H1 (cell line): ENCODE measurements around the gene RAB33A. TPM values are rescaled to one million over a fixed set of nuclear protein-coding genes. Genes with fewer than 3 reads are reported as not detected.

Experiments
- CTCF ChIA-PET: fragments of 300-600 bp; sonication (Branson Sonifier 250); formaldehyde crosslinking; loops from one replicate; lab custom pipeline; 2021; ENCODE audit not compliant: partially characterized antibody; lab: Charles Lee
- POLR2A ChIA-PET: fragments of 300-600 bp; sonication (Branson Sonifier 250); formaldehyde crosslinking; loops from one replicate; lab custom pipeline; 2021; ENCODE audit warnings: inconsistent platforms; ENCODE audit not compliant: partially characterized antibody; lab: Charles Lee
- DNase-seq, 2 experiments: peaks; one replicate each; pipeline versions ENCODE4 v3.0.0 to v3.0.0-alpha.2; 2010 to 2022; ENCODE audit warnings: low spot score in 2 of 2, low read depth in 1 of 2, mixed read lengths in 1 of 2
- FAIRE-seq: peaks from 2 replicates; lab custom pipeline; 2011; peaks lifted over from hg19 to GRCh38; lab: Jason Lieb, UNC
- H2AFZ ChIP-seq: 2 replicates; pipeline ENCODE4 v1.8.1; 2012; ENCODE audit warnings: low read length, inconsistent platforms
- H2AK5ac ChIP-seq: 2 replicates; pipeline ENCODE4 v1.6.1; 2013; ENCODE audit warnings: low read depth, low read length
- H2BK120ac ChIP-seq: replicated peaks from 2 replicates; pipeline ENCODE3; 2013; ENCODE audit warnings: low read depth, low read length, inconsistent platforms
- H2BK12ac ChIP-seq: 2 replicates; pipeline ENCODE4 v1.6.1; 2013; ENCODE audit warnings: low read depth, low read length
- H2BK15ac ChIP-seq: 2 replicates; pipeline ENCODE4 v1.6.1; 2013; ENCODE audit warnings: low read length
- H2BK20ac ChIP-seq: 2 replicates; pipeline ENCODE4 v1.6.1; 2013; ENCODE audit warnings: low read length
- H2BK5ac ChIP-seq: 2 replicates; pipeline ENCODE4 v1.6.1; 2013; ENCODE audit warnings: low read depth, low read length
- H3K14ac ChIP-seq: 2 replicates; pipeline ENCODE4 v1.6.1; 2013; ENCODE audit warnings: inconsistent platforms; ENCODE audit not compliant: insufficient read length
- H3K18ac ChIP-seq: 2 replicates; pipeline ENCODE4 v1.6.1; 2013; ENCODE audit warnings: low read length; ENCODE audit errors: extremely low read depth
- H3K23ac ChIP-seq: 2 replicates; pipeline ENCODE4 v1.6.1; 2013; ENCODE audit warnings: inconsistent platforms; ENCODE audit not compliant: insufficient read length
- H3K23me2 ChIP-seq: 2 replicates; pipeline ENCODE4 v1.6.1; 2013; ENCODE audit warnings: low read depth, low read length
- H3K27ac ChIP-seq: 2 replicates; pipeline ENCODE4 v1.6.1; 2011; ENCODE audit warnings: low read depth, low read length, inconsistent platforms
- H3K27me3 ChIP-seq, 4 experiments: replicated peaks in 1 of 4; 1 replicate in 1 of 4; 2 replicates in 3 of 4; pipeline versions ENCODE4 v1.6.1 to v1.8.1; 2011 to 2013; ENCODE audit warnings: low read length in 3 of 4, mild to moderate bottlenecking in 3 of 4, inconsistent platforms in 2 of 4, mixed read lengths in 2 of 4, moderate library complexity in 1 of 4; ENCODE audit not compliant: control insufficient read depth in 3 of 4, insufficient read depth in 3 of 4; ENCODE audit errors: extremely low read depth in 1 of 4
- H3K36me3 ChIP-seq, 4 experiments: 2 replicates each; pipeline versions ENCODE4 v1.6.1 to v1.8.1; 2011 to 2013; ENCODE audit warnings: mild to moderate bottlenecking in 4 of 4, low read length in 3 of 4, moderate library complexity in 2 of 4, control low read depth in 1 of 4, inconsistent platforms in 1 of 4; ENCODE audit not compliant: insufficient read depth in 4 of 4, control insufficient read depth in 2 of 4
- H3K4ac ChIP-seq: replicated peaks from 2 replicates; pipeline ENCODE3; 2013; ENCODE audit warnings: low read length, low read depth, mixed read lengths, inconsistent platforms; ENCODE audit not compliant: insufficient read length
- H3K4me1 ChIP-seq, 4 experiments: replicated peaks in 1 of 4; 1 replicate in 1 of 4; 2 replicates in 3 of 4; pipeline versions ENCODE4 v1.6.1 to v1.8.1; 2011 to 2013; ENCODE audit warnings: low read length in 3 of 4, inconsistent platforms in 2 of 4, mixed read lengths in 1 of 4; ENCODE audit not compliant: insufficient read depth in 4 of 4, control insufficient read depth in 3 of 4
- H3K4me2 ChIP-seq, 2 experiments: 2 replicates each; pipeline versions ENCODE4 v1.6.1 to v1.8.1; 2011 to 2013; ENCODE audit warnings: low read depth in 2 of 2, low read length in 2 of 2, control low read depth in 1 of 2, inconsistent platforms in 1 of 2, mild to moderate bottlenecking in 1 of 2; ENCODE audit not compliant: insufficient read depth in 1 of 2
- H3K4me3 ChIP-seq, 4 experiments: fragments of 200-600, 300-600 bp in 1 of 4; sonication (generic), shearing (Covaris generic), sonication (Bioruptor Twin) in 1 of 4; 2 replicates each; pipeline versions ENCODE4 v1.5.1 to v1.8.1; 2011 to 2016; ENCODE audit warnings: low read length in 4 of 4, low read depth in 3 of 4, control low read depth in 2 of 4, inconsistent platforms in 2 of 4, mild to moderate bottlenecking in 2 of 4, mixed read lengths in 1 of 4, moderate library complexity in 1 of 4; ENCODE audit not compliant: insufficient read depth in 2 of 4; ENCODE audit errors: extremely low read depth in 1 of 4
- H3K56ac ChIP-seq: replicated peaks from 2 replicates; pipeline ENCODE3; 2013; ENCODE audit warnings: low read depth, mild to moderate bottlenecking, mixed read lengths, low read length, inconsistent platforms; ENCODE audit not compliant: insufficient read length
- H3K79me1 ChIP-seq: 2 replicates; pipeline ENCODE4 v1.6.1; 2013; ENCODE audit warnings: low read depth, low read length, control low read depth
- H3K79me2 ChIP-seq, 2 experiments: 2 replicates each; pipeline versions ENCODE4 v1.6.1 to v1.8.1; 2012 to 2013; ENCODE audit warnings: low read length in 2 of 2, mild to moderate bottlenecking in 2 of 2, inconsistent platforms in 1 of 2; ENCODE audit not compliant: insufficient read depth in 2 of 2, control insufficient read depth in 1 of 2
- H3K9ac ChIP-seq, 4 experiments: replicated peaks in 1 of 4; 1 replicate in 1 of 4; 2 replicates in 3 of 4; pipeline versions ENCODE4 v1.6.1 to v1.8.1; 2011 to 2013; ENCODE audit warnings: low read depth in 3 of 4, low read length in 3 of 4, control low read depth in 2 of 4, mild to moderate bottlenecking in 2 of 4, moderate library complexity in 2 of 4, inconsistent platforms in 1 of 4; ENCODE audit errors: extremely low read depth in 1 of 4
- H3K9me3 ChIP-seq, 2 experiments: 2 replicates each; pipeline versions ENCODE4 v1.6.1 to v1.8.1; 2012 to 2013; ENCODE audit warnings: mild to moderate bottlenecking in 2 of 2, moderate library complexity in 2 of 2, control low read depth in 1 of 2, inconsistent platforms in 1 of 2, low read depth in 1 of 2, low read length in 1 of 2, mixed read lengths in 1 of 2; ENCODE audit not compliant: insufficient read depth in 2 of 2
- H4K20me1 ChIP-seq, 2 experiments: replicated peaks in 1 of 2; 2 replicates each; pipeline versions ENCODE3 to v1.8.1; 2011 to 2013; ENCODE audit warnings: inconsistent platforms in 2 of 2, low read length in 2 of 2, mild to moderate bottlenecking in 1 of 2; ENCODE audit not compliant: insufficient read depth in 2 of 2, control insufficient read depth in 1 of 2
- H4K5ac ChIP-seq: 2 replicates; pipeline ENCODE4 v1.6.1; 2013; ENCODE audit warnings: low read length, low read depth, mixed read lengths, inconsistent platforms; ENCODE audit not compliant: insufficient read length
- H4K8ac ChIP-seq: 2 replicates; pipeline ENCODE4 v1.8.0; 2013; ENCODE audit warnings: mild to moderate bottlenecking, moderate library complexity, low read length, inconsistent platforms; ENCODE audit not compliant: insufficient read depth; ENCODE audit errors: extremely low read depth
- H4K91ac ChIP-seq: replicated peaks from 2 replicates; pipeline ENCODE3; 2013; ENCODE audit warnings: low read length, mixed read lengths, inconsistent platforms; ENCODE audit not compliant: insufficient read length
- ASH2L ChIP-seq: fragments of 200-600, 300-600 bp; sonication (generic); IDR thresholded peaks from one replicate; pipeline ENCODE4 v1.7.1; 2017; ENCODE audit warnings: low read length
- JUND ChIP-seq: IDR thresholded peaks from 2 replicates; pipeline ENCODE4 v1.6.1; 2011; ENCODE audit warnings: mild to moderate bottlenecking, improper control_type of control experiment, low read length
- NANOG ChIP-seq: IDR thresholded peaks from 2 replicates; pipeline ENCODE4 v1.6.1; 2011; ENCODE audit warnings: low read length, low read depth, mild to moderate bottlenecking, inconsistent platforms; ENCODE audit not compliant: insufficient read depth, poor library complexity, severe bottlenecking
- WGBS, 2 experiments: shearing (Covaris generic) in 1 of 2; methylation state at CpG; one replicate each; pipeline versions ENCODE4 v1.1.6 to v1.1.7; 2013 to 2015; ENCODE audit warnings: low lambda C conversion rate in 2 of 2, mixed read lengths in 2 of 2, inconsistent platforms in 1 of 2, low coverage in 1 of 2, missing lambda C conversion rate in 1 of 2; ENCODE audit not compliant: insufficient replicate concordance in 2 of 2, insufficient coverage in 1 of 2, insufficient read length in 1 of 2; ENCODE audit errors: extremely low coverage in 1 of 2, missing lambda C conversion rate in 1 of 2; 5-methylcytosine and 5-hydroxymethylcytosine counted together
- polyA plus RNA-seq, 7 experiments: library from polyadenylated mRNA; depleted of rRNA in 3 of 7; stranded (reverse) in 5 of 7; unstranded in 2 of 7; fragments of >200 nt in 5 of 7; fragments of 200-250 nt in 2 of 7; gene quantifications; 1 replicate in 5 of 7; 2 replicates in 1 of 7; 4 replicates in 1 of 7; pipeline versions ENCODE4 v1.2.1 to v1.2.3, GENCODE V29; 2011 to 2013; ENCODE audit warnings: missing spikeins in 2 of 7, mixed read lengths in 2 of 7
- total RNA-seq: library from RNA; stranded (reverse); fragmentation: NEBNext Ultra II Directional; extraction: Animal tissue kit (Norgen Biotek cat#: 25700); gene quantifications from 2 replicates; pipeline ENCODE4 v1.2.1, GENCODE V29; 2021

RAB33A gene
- total and polyA plus RNA-seq, 2 of the 8 experiments (the other 6 are each of a cell fraction or from before 2014, with no cell fraction given): 2.8 to 4.6 TPM

- Histone ChIP-seq H3K14ac (no peak overlapping the region), H3K4me1 (peaks cover 0 to 6% (median 0%) of the 10 kb centered on the region in 4 experiments; a peak in 4 of 7 replicates), H3K79me1 (no peaks in the 10 kb centered on the region), H3K23me2 (peaks cover 13% of the 10 kb centered on the region; the same call in 1 of the 2 replicates), H3K18ac (no peak overlapping the region; the same call in 1 of the 2 replicates), H3K9me3 (no peaks in the 10 kb centered on the region), H3K23ac (no peak overlapping the region), H2BK20ac (no peak overlapping the region; the same call in 1 of the 2 replicates), H4K5ac (peak overlapping the region; percentile 65), H3K27ac (no peak overlapping the region; the same call in 1 of the 2 replicates), H3K27me3 (peaks cover 0 to 11% (median 9%) of the 10 kb centered on the region in 4 experiments; a peak in 6 of 7 replicates), H4K8ac (no peak overlapping the region; the same call in 1 of the 2 replicates), H2AFZ (peak overlapping the region; percentile 84; the same call in 1 of the 2 replicates), H3K4me3 (peak overlapping the region; percentile 53 to 75 (median 64)), H2AK5ac (no peak overlapping the region), H3K36me3 (no peaks in the 10 kb centered on the region), H3K79me2 (no peaks in the 10 kb centered on the region; a peak in 1 of 4 replicates), H3K4me2 (peak overlapping the region; percentile 88 to 95), H2BK15ac (no peak overlapping the region), H2BK120ac (no peak overlapping the region), H4K91ac (peak overlapping the region; percentile 89), H2BK5ac (no peak overlapping the region; the same call in 1 of the 2 replicates), H3K4ac (no peak overlapping the region), H3K56ac (no peak overlapping the region), H4K20me1 (no peaks in the 10 kb centered on the region), H3K9ac (no peak overlapping the region), H2BK12ac (no peak overlapping the region)
- ChIA-PET POLR2A (interaction anchor here (0.6 to 1.9 kb wide), 3 partner anchors 10 to 110 kb away, joined by 4 to 5 read pairs (median 4); no protein-coding TSS in a partner anchor), CTCF (interaction anchor here (0.7 to 2.2 kb wide), 6 partner anchors 8 to 91 kb away, joined by 3 to 8 read pairs (median 5); no protein-coding TSS in a partner anchor)
- 1% methylated on average over 14 of the region's 36 CpGs; no CpG with 5 or more reads in 1 of the 2 experiments for WGBS, 2 experiments
- DNase-seq (peak in 1 of 2 experiments; percentile 71), FAIRE-seq (no peak)
- TF ChIP-seq NANOG (no peak), JUND (0 out of 2 replicates have a peak, but pooled peaks have one; percentile 24), ASH2L (peak; percentile 29)
These were observed 863 bp upstream of the RAB33A start for GRCh38 chrX:130170752-130171445.
